PC-9 (cell line): ENCODE data around the gene ADAMTS2. TPM values are rescaled to one million over a fixed set of nuclear protein-coding genes. Genes with fewer than 3 reads are reported as not detected.

Source experiments
- BruUV-seq: library from RNA; stranded (reverse); fragments of 400-500 nt; replicated peaks from 2 replicates; lab custom pipeline; 2021; lab: Mats Ljungman, UMichigan
- CTCF ChIA-PET: fragments of 300-600 bp; sonication (Branson Sonifier 250); formaldehyde crosslinking; loops from one replicate; lab custom pipeline; 2022; ENCODE audit warnings: antibody characterized with exemption; lab: Charles Lee
- POLR2A ChIA-PET: fragments of 300-600 bp; sonication (Branson Sonifier 250); formaldehyde crosslinking; loops from one replicate; lab custom pipeline; 2022; ENCODE audit warnings: antibody characterized with exemption; ENCODE audit not compliant: unreplicated experiment; lab: Charles Lee
- DNase-seq, 2 experiments: peaks; one replicate each; pipeline versions ENCODE4 v3.0.0 to v3.0.0-alpha.2; 2015 to 2022; ENCODE audit warnings: mixed read lengths in 1 of 2
- H2AFZ ChIP-seq: fragments of 200-600 bp; sonication (generic); 2 replicates; pipeline ENCODE4 v1.8.1; 2017; ENCODE audit warnings: antibody characterized with exemption
- H3F3A ChIP-seq: fragments of 200-600 bp; sonication (generic); 2 replicates; pipeline ENCODE4 v1.8.1; 2017; ENCODE audit warnings: antibody characterized with exemption, mild to moderate bottlenecking, low read depth; ENCODE audit not compliant: insufficient read depth
- H3K27ac ChIP-seq: fragments of 200-600 bp; sonication (generic); 2 replicates; pipeline ENCODE4 v1.6.1; 2016; ENCODE audit warnings: mixed run types
- H3K27me3 ChIP-seq: fragments of 200-600 bp; sonication (generic); 2 replicates; pipeline ENCODE4 v1.6.1; 2016; ENCODE audit warnings: low read depth, mixed run types; ENCODE audit not compliant: insufficient read depth
- H3K36me3 ChIP-seq: fragments of 200-600 bp; sonication (generic); 2 replicates; pipeline ENCODE4 v1.6.1; 2016; ENCODE audit warnings: low read depth, mixed run types
- H3K4me1 ChIP-seq: fragments of 200-600 bp; sonication (generic); replicated peaks from 2 replicates; pipeline ENCODE4 v1.6.1; 2016; ENCODE audit warnings: mixed run types; ENCODE audit not compliant: insufficient read depth
- H3K4me2 ChIP-seq: fragments of 200-600 bp; sonication (generic); 2 replicates; pipeline ENCODE4 v1.6.1; 2017; ENCODE audit warnings: mixed run types
- H3K4me3 ChIP-seq: fragments of 200-600 bp; sonication (generic); 2 replicates; pipeline ENCODE4 v1.6.1; 2016; ENCODE audit warnings: mixed run types
- H3K79me2 ChIP-seq: fragments of 200-600 bp; sonication (generic); 2 replicates; pipeline ENCODE4 v1.6.1; 2017; ENCODE audit warnings: low read depth, mixed run types
- H3K9me2 ChIP-seq: fragments of 200-600 bp; sonication (generic); 2 replicates; pipeline ENCODE4 v1.8.1; 2017; ENCODE audit warnings: mild to moderate bottlenecking; ENCODE audit not compliant: insufficient read depth
- H3K9me3 ChIP-seq: fragments of 200-600 bp; sonication (generic); 2 replicates; pipeline ENCODE4 v1.8.1; 2016; ENCODE audit warnings: low read depth; ENCODE audit not compliant: insufficient read depth
- H4K20me1 ChIP-seq: fragments of 200-600 bp; sonication (generic); 2 replicates; pipeline ENCODE4 v1.8.1; 2017; ENCODE audit not compliant: insufficient read depth
- EZH2 ChIP-seq: fragments of 200-600 bp; sonication (generic); IDR thresholded peaks from 2 replicates; pipeline ENCODE4 v1.8.0; 2017; ENCODE audit warnings: antibody characterized with exemption, low read depth
- intact Hi-C: fragments of 100-400 bp; cut with micrococcal nuclease; formaldehyde crosslinking; loops from one replicate; pipeline ENCODE4 v1.10.0; 2022; ENCODE audit not compliant: unreplicated experiment
- total RNA-seq: library from RNA; stranded (reverse); gene quantifications from 2 replicates; pipeline ENCODE4 v1.2.3, GENCODE V29; 2021
- TF ChIP-seq, protein P1 (sequence below): fragments of 200-600 bp; sonication (generic); conservative IDR thresholded peaks from 2 replicates; pipeline ENCODE4 v1.6.1; 2017; ENCODE audit warnings: mixed run types, antibody characterized with exemption, mild to moderate bottlenecking, moderate library complexity

ADAMTS2 gene
- total RNA-seq, 1 experiment from 2014 or later = not detected

DNA sequence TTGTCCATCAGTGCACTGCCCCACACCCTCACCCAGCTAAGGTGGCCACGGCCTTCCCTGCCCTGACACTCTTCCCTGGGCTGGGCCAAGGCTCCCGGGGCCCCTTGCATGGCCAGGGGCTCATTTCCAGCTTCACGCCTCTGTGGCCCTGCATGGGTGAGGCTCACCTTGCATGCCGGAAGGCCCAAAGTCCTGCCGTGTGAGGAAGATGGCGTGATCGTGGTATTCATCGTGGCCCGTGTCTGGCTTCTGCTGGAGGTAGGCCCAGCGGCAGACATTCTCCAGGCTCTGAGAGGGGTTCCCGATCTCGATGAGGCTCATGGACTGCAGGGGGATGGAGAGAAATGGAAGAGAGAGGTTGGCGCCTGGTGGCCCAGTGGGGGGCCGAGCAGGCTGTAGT is 186.7 kb downstream of the ADAMTS2 start:
- Histone ChIP-seq H3K36me3 (no peaks in the 10 kb centered on the region), H3K9me2 (no peaks in the 10 kb centered on the region), H3K4me3 (no peak overlapping the region), H3K27ac (no peak overlapping the region), H4K20me1 (no peaks in the 10 kb centered on the region), H3K9me3 (no peaks in the 10 kb centered on the region; the same call in 1 of the 2 replicates), H3K27me3 (peaks cover 98% of the 10 kb centered on the region), H3K4me1 (no peaks in the 10 kb centered on the region), H3K4me2 (no peak overlapping the region), H2AFZ (no peak overlapping the region), H3F3A (no peaks in the 10 kb centered on the region), H3K79me2 (no peaks in the 10 kb centered on the region)
- no TSS peak for BruUV-seq
- ChIA-PET CTCF (no interaction called here), POLR2A (no interaction called here)
- intact Hi-C loops = no loop called here
- TF ChIP-seq EZH2 = no peak
- TF ChIP-seq, protein P1, sequence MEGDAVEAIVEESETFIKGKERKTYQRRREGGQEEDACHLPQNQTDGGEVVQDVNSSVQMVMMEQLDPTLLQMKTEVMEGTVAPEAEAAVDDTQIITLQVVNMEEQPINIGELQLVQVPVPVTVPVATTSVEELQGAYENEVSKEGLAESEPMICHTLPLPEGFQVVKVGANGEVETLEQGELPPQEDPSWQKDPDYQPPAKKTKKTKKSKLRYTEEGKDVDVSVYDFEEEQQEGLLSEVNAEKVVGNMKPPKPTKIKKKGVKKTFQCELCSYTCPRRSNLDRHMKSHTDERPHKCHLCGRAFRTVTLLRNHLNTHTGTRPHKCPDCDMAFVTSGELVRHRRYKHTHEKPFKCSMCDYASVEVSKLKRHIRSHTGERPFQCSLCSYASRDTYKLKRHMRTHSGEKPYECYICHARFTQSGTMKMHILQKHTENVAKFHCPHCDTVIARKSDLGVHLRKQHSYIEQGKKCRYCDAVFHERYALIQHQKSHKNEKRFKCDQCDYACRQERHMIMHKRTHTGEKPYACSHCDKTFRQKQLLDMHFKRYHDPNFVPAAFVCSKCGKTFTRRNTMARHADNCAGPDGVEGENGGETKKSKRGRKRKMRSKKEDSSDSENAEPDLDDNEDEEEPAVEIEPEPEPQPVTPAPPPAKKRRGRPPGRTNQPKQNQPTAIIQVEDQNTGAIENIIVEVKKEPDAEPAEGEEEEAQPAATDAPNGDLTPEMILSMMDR = no peak
- DNase-seq = no peak

DNA sequence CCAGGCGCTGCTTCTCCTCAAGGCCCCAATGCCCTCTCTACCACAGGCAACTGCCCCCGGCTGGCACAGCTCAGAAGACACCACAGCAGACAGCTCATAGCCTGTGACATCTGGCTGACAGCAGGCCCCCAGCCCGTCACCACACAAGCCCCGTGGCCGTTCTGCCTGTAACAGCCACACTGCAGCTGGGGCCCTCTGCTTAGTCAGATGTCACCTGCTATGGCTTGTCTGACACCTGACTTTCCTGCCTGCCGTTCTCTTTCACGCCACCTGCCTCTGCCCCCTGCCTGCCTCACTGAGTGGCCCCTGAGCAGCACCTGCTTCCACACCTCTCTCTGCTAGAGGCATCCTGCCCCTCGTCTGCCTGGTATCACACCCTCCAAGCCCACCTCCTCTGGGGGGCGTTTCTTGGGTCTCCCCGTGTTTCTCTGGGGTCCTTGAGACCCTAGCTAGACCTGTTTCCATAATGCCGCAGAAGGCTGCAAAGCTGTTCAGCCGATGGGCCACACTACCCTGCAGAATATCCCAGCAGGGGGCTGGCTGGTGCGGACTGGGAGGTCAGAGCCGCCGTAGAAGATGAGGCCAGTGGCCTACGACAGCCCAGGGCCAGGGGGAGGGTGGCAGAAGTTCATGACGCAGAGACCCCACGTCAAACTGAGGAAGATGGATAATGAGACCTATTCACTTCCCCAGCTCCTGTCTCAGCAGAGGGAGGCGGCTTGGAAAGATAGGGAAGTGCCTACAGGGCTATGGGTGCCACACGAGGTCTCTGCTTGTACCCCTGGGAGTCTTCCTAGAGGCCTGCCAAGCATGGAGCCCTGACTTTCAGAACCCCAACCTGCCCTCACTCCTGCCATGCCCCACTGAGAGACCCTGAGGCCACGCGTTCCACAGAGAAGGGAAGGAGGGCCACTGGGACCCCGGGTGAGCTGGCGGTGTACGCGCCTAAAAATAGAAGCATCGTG is 190.0 kb downstream of the ADAMTS2 start:
- Histone ChIP-seq H3K27ac (no peak overlapping the region), H3K27me3 (peaks cover 98% of the 10 kb centered on the region), H2AFZ (no peak overlapping the region), H3F3A (no peaks in the 10 kb centered on the region), H3K36me3 (no peaks in the 10 kb centered on the region), H3K9me3 (no peaks in the 10 kb centered on the region; the same call in 1 of the 2 replicates), H3K4me3 (no peak overlapping the region), H4K20me1 (no peaks in the 10 kb centered on the region), H3K4me1 (no peaks in the 10 kb centered on the region), H3K9me2 (no peaks in the 10 kb centered on the region), H3K4me2 (no peak overlapping the region), H3K79me2 (no peaks in the 10 kb centered on the region)
- DNase-seq = no peak
- no TSS peak for BruUV-seq
- TF ChIP-seq, protein P1 = no peak
- TF ChIP-seq EZH2 = no peak
- CTCF ChIA-PET = interaction anchor here (0.6 kb wide), 1 partner anchor 1206 kb away, joined by 3 read pairs; no protein-coding TSS in a partner anchor
- POLR2A ChIA-PET = no interaction called here
- intact Hi-C loops = no loop called here

DNA sequence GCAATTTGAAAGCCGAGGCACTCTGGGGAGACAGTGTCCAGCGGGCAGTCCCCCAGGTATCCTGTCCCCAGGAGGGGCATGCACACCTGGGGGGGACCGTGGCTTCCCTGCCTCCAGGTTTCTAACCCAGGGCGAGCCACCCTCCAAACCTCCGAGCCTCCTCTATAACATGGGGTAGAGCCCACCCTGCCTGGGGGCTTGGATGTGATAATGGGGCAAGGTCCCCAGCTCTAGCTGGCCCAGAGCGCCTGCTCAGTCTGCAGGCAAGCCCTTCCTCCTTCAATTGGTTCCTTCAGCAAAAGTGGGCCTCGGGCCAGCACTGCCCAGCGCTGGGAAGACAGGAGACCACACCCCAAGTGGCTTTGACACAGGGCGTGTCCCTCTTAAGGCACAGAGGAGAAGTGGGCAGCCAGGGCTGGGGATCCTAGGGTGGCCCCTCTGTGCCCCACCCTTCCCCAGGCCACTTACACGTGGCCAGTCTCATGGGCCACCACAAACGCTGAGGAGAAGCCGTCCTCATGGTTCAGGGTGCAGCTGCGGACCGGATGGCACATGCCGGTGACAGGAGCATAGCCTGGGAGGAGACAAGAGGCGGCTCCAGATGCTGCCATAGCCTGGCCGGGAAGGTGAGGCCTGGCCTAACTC is 190.8 kb downstream of the ADAMTS2 start:
- intact Hi-C loops = no loop called here
- Histone ChIP-seq H3K27ac (no peak overlapping the region), H3K79me2 (no peaks in the 10 kb centered on the region), H3K4me2 (no peak overlapping the region), H3K4me3 (no peak overlapping the region), H3K36me3 (no peaks in the 10 kb centered on the region), H3K9me3 (no peaks in the 10 kb centered on the region; the same call in 1 of the 2 replicates), H2AFZ (no peak overlapping the region), H3K4me1 (no peaks in the 10 kb centered on the region), H3K9me2 (no peaks in the 10 kb centered on the region), H3K27me3 (peaks cover 98% of the 10 kb centered on the region), H3F3A (no peaks in the 10 kb centered on the region), H4K20me1 (no peaks in the 10 kb centered on the region)
- no peak for DNase-seq
- BruUV-seq = no TSS peak
- TF ChIP-seq, protein P1 = no peak
- no peak for TF ChIP-seq EZH2
- ChIA-PET POLR2A (no interaction called here), CTCF (no interaction called here)
